BJ (cell line): ENCODE measurements around the gene NTNG1. TPM values are rescaled to one million over a fixed set of nuclear protein-coding genes. Genes with fewer than 3 reads are reported as not detected.

Experiments
- CTCF ChIA-PET: fragments of 350-600 bp; formaldehyde crosslinking; extraction: SDS; loops from one replicate; lab custom pipeline; 2021; ENCODE audit warnings: antibody characterized with exemption, inconsistent platforms; lab: Yijun Ruan, JAX
- POLR2A ChIA-PET: fragments of 300-600 bp; sonication (Branson Sonifier 250); formaldehyde crosslinking; extraction: SDS; loops from one replicate; lab custom pipeline; 2021; ENCODE audit warnings: antibody characterized with exemption; lab: Charles Lee
- DNase-seq: peaks from one replicate; pipeline ENCODE4 v3.0.0-alpha.2; 2011; ENCODE audit warnings: low read depth
- H3K27me3 ChIP-seq: 2 replicates; pipeline ENCODE4 v1.6.0; 2011; ENCODE audit warnings: low read length; ENCODE audit not compliant: control insufficient read depth, insufficient read depth
- H3K36me3 ChIP-seq: 2 replicates; pipeline ENCODE4 v1.5.1; 2011; ENCODE audit warnings: low read length; ENCODE audit not compliant: control insufficient read depth, insufficient read depth
- H3K4me3 ChIP-seq: 2 replicates; pipeline ENCODE4 v1.5.1; 2011; ENCODE audit warnings: low read depth, mild to moderate bottlenecking, control low read depth, low read length
- CTCF ChIP-seq: IDR thresholded peaks from 2 replicates; pipeline ENCODE4 v1.5.1; 2011; ENCODE audit warnings: low read depth, mild to moderate bottlenecking, control low read depth, inconsistent platforms, low read length, moderate library complexity; ENCODE audit not compliant: insufficient read depth
- polyA plus RNA-seq: library from polyadenylated mRNA; depleted of rRNA; stranded (reverse); fragments of >200 nt; gene quantifications from 2 replicates; pipeline ENCODE4 v1.2.3, GENCODE V29; 2011

Gene NTNG1
- polyA plus RNA-seq, 1 experiment, result 3.3 TPM

GRCh38 chr1:107477233-107477632, 336.4 kb downstream of the NTNG1 start:
- Histone ChIP-seq H3K36me3 (no peaks in the 10 kb centered on the region), H3K4me3 (no peak overlapping the region), H3K27me3 (peaks cover 3% of the 10 kb centered on the region; the same call in 1 of the 2 replicates)
- TF ChIP-seq CTCF, result 0 out of 2 replicates have a peak, but pooled peaks have one; percentile 10
- ChIA-PET CTCF (no interaction called here), POLR2A (no interaction called here)
- DNase-seq, result no peak

DNA sequence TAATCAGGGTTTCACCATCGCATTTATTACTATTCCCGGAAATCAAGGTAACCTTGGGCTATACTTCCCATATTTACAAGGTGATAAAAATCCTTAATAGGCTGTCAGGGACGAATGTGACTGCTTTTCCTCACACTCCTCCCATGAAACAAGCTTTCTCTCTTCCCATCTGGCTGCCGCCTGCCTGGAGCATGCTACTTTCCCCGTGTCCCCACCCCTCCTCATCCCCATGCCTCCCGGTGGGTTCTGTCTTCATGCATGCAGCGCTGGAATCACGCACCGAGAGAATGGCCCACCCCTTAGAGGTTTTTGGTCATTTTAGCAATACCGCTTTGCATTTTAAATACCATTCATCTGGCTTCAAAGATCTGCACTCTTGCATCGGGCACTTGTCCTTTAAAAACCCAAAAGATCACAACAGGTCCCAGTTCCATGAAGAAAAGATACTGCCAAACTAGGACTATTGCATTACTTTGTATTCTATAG, 339.1 kb downstream of the NTNG1 start:
- no peak for TF ChIP-seq CTCF
- CTCF ChIA-PET, result no interaction called here
- H3K36me3 ChIP-seq, result no peaks in the 10 kb centered on the region
- H3K27me3 ChIP-seq, result peaks cover 3% of the 10 kb centered on the region; the same call in 1 of the 2 replicates
- no peak for DNase-seq
- no peak overlapping the region for H3K4me3 ChIP-seq
- POLR2A ChIA-PET, result no interaction called here

GRCh38 chr1:107480548-107481415, 339.9 kb downstream of the NTNG1 start:
- no peaks in the 10 kb centered on the region for H3K36me3 ChIP-seq
- no peak overlapping the region for H3K4me3 ChIP-seq
- DNase-seq, result no peak
- TF ChIP-seq CTCF, result peak; percentile 11; the same call in 1 of the 2 replicates
- ChIA-PET POLR2A (no interaction called here), CTCF (no interaction called here)
- peaks cover 3% of the 10 kb centered on the region; the same call in 1 of the 2 replicates for H3K27me3 ChIP-seq

DNA sequence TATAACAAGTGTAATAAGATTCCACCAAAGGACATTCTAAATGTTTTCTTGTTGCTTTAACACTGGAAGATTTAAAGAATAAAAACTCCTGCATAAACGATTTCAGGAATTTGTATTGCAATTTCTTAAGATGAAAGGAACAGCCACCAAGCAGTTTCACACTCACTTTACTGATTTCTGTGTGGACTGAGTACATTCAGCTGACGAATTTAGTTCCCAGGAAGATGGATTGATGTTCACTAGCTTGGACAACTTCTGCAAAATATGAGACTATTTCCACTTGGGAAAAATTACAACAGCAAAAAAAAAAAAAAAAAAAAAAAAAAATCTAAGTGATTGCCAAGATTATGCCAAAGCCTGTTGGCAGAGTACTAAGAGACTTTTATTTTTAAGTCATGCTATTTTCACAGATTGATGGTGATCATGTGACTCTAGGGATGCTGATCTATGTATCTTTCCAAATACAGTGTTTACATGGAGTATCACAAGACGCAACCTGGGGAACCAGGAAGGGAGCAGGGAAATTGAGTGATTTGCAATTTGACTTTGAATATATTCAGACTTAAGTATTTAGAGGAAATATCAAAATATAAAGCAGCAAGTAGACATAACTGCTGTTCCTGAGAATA, 341.0 kb downstream of the NTNG1 start:
- Histone ChIP-seq H3K27me3 (peaks cover 3% of the 10 kb centered on the region; the same call in 1 of the 2 replicates), H3K4me3 (no peak overlapping the region), H3K36me3 (no peaks in the 10 kb centered on the region)
- TF ChIP-seq CTCF, result no peak
- ChIA-PET CTCF (no interaction called here), POLR2A (no interaction called here)
- DNase-seq, result no peak

- ChIA-PET POLR2A (no interaction called here), CTCF (no interaction called here)
- H3K4me3 ChIP-seq, result no peak overlapping the region
- TF ChIP-seq CTCF, result no peak
- H3K27me3 ChIP-seq, result peaks cover 3% of the 10 kb centered on the region; the same call in 1 of the 2 replicates
- no peak for DNase-seq
- H3K36me3 ChIP-seq, result no peaks in the 10 kb centered on the region
Measured at GRCh38 chr1:107483949-107484348, 343.1 kb downstream of the NTNG1 start.
